Stimulated activated CD8-positive, alpha-beta memory T cell treated with anti-CD3 and anti-CD28 coated beads, Interleukin-15, amount 100 ng/mL, for 48 hours (primary cell): ENCODE results near the gene C1orf35.

Experiments
- DNase-seq, 2 donors: peaks; one replicate each; pipeline ENCODE4 v3.0.0-alpha.2; 2020; ENCODE audit warnings: low read depth in 2 of 2

Gene C1orf35

DNA sequence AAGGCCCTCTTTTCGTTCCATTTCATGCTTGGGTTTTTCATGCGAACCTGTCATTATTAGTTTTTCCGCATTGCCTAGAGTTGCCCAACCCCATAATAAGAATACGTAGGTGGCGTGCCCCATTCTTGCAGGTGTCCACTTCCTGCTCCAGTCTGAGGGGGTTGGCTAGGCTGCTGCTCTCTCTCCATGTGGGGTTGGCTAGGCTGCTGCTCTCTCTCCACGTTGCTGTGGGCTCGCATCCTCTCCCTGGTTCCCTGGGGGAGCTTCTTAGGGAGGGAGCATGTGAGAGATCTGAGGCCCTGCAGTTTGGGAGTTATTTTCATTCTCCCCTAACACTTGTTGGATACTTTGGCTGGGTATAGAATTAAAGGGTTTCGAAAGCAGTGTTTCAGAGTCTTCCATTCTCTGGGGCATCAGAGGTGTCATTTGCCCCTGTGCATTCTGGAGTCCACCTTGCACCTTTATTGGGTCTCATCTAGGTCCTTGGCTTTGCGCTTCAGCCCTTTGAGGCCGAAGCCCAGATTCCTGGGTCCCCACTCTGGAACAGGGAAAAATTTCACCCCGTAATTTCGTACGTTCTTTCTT, 8.6 kb downstream of the C1orf35 start:
- DNase-seq = no peak

GRCh38 chr1:228093050-228093906, 9.8 kb downstream of the C1orf35 start:
- no peak for DNase-seq

DNA sequence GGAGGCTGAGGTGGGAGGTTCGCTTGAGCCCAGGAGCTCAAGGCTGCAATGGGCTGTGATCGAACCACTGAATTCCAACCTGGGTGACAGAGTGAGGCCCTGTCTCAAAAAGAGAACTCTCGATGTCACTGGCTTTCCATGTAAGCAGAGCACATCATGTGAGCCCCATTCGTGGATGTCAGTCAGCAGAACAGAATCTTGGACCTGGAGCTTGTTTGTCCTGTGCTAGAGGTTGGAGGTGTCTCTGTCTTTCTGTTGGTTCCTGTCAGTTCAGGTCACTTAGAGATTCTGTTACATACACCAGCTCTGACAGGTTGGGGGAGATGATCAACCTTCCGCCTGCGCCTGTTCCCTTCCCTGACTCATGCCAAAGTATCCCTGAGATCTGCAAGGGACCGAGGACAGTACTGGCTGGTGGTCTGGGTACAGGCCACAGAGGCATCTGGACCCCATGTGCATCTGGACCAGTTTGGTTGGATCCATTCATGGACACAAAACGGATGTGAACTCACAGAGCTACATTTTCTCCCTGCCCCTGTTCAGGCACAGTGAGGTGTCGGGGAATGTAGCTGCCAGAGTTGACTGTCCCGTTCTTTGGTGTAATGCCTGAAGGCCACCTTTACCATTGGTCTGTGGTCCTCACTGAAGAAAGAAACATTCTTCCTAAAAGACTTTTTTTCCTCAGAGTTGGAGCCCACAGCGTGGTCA, 10.6 kb downstream of the C1orf35 start:
- no peak for DNase-seq

- DNase-seq = no peak
Observed at GRCh38 chr1:228091084-228091483, 12.0 kb downstream of the C1orf35 start.

GRCh38 chr1:228090613-228091081, 12.5 kb downstream of the C1orf35 start:
- no peak for DNase-seq

GRCh38 chr1:228089519-228090380, 13.4 kb downstream of the C1orf35 start:
- no peak for DNase-seq

DNA sequence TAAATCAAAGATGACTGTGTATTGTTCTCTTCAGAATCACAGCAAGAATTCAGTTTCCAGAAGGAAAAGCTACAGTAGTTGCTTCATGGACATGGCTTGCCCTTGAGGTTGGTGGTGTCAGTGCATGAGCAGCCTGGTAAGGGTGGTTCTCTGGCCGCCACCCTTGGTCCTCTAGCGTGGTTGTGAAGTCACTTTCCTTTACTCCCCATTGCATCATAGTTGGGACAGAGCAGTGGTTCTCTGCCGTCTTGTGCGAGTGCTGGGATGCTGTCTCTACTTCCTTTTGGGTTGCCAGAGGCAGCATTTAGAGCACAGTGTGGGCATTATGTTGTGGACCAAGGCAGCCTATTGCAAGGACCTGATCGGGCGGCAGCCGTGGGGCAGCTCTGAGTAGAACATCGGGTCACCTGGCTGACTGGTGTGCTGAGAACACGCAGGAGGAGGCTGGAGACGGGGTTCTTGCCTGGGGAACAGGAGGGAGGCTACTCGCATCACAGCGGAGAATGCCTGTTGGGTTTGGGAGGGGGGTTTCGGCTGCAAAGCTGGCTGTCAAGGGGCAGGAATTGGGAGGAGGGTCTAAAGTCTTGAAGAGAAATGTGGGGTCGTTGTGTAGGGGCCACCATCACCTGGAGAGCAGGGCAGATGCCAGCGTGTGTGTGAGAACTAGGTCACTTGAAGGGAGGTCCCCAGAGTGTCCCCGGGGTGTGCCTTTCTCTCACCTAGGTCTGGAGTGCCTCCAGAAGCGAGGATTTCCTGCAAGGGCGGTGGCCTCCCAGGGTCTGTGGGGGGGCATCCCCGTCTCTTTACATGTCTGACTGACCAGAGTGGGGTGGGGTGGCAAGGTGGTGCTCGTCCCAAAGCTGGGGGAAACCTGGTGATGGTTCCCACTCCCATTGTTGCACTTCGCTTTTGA, 14.3 kb downstream of the C1orf35 start:
- no peak for DNase-seq

DNA sequence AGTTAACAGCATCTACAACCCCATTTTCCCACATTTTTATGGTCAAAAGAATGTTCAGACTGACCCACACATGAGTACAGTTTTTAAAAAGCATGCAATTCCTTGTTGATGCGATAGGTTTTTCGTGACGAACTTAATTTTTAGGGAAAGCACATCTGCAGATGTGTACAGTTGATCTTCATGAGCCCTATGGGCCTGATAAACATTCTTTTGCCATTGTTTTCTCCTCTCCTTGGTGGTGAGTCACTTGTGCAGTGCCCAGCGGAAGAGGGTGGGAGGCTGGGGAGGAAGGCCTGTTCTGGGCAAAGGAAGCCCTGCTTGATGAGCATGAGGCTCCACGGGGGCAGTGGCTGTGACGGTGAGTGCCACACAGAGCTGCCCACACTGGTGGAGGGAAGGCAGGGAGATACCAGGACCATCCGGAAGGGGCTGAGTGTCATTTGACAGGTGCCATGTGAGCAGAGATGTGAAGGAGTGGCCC, 15.3 kb downstream of the C1orf35 start:
- no peak for DNase-seq

- DNase-seq = no peak
Observed at GRCh38 chr1:228085287-228085951, 17.7 kb downstream of the C1orf35 start.

DNA sequence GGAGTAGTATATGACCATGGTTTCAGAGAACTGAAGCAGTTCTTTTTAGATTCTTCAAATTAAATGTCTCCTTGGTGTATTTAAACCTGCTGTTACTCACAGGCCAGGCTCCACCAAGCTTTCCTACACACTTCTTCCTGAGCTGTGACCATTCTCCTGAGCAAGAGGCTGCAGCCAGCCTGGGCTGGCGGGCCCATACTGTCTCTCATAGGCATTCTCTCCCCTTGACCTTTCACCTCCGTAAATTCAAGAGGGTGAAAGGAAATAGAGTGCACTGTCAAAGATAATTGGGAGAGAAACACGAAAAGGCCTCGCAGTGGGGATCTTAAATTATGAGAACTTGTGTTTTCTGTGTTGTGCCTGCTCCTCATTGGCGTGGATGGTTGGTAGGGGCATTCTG, 18.3 kb downstream of the C1orf35 start:
- DNase-seq = no peak

DNA sequence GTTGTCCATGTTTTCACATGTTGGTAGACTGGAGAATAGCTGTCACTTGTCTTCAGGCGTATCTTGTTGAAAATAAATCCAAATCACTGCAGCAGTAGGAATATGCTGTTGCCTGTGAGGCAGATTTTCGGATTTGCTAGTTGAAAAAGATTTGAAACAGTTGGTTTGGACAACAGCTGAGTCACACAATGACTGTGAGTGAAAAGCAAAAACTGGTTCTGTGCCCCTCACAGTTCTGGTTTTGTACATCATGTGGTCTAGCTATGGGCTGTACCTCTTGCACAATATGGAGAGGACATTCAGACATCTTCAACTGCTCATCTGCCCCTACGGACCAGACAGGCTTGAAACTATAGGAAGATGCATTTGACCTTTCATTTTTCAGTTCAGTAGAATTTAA, 18.8 kb downstream of the C1orf35 start:
- DNase-seq = no peak

GRCh38 chr1:228083871-228084278, 19.2 kb downstream of the C1orf35 start:
- DNase-seq = no peak

DNA sequence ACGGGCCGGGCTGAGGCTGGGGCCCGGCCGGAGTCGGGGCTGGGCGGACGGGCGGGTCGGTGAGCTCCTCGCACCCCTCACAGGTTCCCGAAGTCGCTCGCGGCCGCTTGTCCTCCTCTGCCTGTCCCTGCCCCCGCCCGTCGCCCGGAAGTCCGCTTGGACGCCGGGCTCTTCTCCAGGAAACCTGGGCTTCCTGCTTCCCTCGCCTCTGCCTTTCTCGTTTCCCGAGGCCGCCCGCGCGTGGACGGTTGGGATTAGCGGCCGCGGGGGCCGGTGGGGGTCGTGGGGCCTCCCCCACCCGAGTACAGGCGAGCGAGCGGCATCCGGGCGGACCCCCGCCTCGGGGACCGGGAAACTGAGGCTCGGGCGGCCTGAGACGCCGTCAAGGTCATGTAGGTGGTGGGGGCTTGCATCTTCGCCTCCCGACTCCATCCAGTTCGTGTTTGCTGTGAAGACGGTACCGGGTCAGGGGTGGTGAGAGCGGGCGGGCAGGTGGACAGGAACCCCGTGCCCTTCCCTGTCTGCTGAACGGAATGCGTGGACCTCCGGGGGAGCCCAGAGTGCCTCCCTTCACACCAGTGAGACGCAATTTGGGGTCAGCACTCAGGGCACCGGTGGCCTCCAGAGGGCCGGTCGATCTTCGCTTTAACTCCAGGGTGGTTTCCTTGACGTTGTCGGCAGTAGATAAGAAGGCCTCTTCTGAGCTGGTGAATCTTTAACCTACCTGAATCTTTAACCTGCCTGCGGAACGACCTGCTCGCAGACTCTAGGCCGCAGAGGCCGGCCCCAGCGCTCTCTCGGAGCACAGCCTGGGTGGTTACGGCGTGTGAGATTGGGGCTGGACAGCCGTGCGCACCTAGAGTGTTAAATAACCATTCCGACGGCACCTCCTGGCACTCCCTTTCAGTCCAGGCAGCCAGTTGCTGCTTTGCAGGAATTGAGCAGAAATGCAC, 19.9 kb downstream of the C1orf35 start:
- no peak for DNase-seq

- DNase-seq = peak; percentile 90 to 92
Observed at GRCh38 chr1:228082214-228082917, 20.8 kb downstream of the C1orf35 start, which contains the start of gene ARF1. Gene ARF1, plus strand, starts transcription at chr1:228082708. Its CDS starts 14,407 bp downstream, at chr1:228097115.

GRCh38 chr1:228081578-228082213, 21.4 kb downstream of the C1orf35 start:
- no peak for DNase-seq

DNA sequence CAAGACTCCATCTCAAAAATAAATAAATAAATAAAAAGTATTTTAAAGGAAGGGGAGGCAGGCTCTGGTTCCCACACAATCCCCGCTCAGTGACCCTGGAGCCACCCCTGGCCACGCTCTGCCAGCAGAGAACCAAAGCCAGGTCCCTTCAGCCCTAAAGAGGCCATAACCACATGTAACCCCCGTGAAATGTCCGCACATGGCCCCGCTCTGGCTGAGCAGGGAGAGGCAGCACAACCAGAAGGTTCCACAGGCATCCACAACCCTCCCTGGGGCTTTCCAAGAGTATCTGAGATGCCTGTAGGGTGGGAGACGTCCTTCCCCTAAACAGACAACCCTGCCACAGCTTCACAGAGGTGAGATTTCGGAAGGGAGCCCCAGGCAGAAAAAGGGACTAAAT, 22.0 kb downstream of the C1orf35 start:
- DNase-seq = no peak

GRCh38 chr1:228079601-228080263, 23.4 kb downstream of the C1orf35 start:
- no peak for DNase-seq
